NOMO-1 (cell line): Measurements from ENCODE around the gene LAMA1.

Source experiments
- DNase-seq, 2 experiments: peaks; one replicate each; lab custom pipeline; 2025; ENCODE audit not compliant: unreplicated experiment in 2 of 2; lab: John Stamatoyannopoulos, UW

The LAMA1 gene

DNA sequence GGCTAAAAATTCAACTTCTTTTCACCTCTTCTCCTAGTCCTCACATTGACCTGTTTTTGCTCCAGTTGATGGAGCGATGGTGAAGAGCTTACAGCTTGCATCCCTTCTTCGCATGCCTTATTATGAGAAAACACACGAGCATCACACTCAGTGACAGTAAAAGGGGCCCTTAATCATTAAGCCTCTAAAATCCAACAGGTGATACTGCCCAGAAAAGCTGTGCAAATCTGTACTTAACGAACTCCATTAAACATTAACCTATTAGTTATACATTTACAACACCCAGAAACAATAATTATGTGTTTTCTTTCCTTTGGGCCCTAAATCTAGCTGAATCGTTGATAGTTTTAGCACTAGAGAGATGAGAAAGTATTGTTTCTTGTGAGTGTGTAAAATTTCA lies 54.8 kb downstream of the LAMA1 start:
- DNase-seq = no peak

GRCh38 chr18:7062236-7062635 lies 55.4 kb downstream of the LAMA1 start:
- no peak for DNase-seq

DNA sequence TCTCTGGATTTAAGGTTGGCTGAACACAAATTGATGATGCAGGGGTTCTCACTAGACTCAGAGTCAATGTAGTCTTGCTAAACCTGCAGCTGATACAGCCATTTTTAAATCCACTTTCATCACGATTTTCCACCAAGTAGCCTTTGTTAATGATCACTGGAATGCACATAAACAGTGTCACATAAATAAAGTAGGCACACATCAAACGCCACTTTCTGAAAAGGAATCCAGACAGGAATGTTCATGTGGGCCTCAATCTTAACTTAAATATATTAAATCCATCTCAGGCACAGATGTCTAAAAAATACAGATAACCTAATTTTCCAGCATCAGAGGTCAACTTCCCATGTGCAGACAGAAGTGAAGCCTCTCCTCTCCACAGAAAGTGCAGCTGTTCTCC lies 58.3 kb downstream of the LAMA1 start:
- DNase-seq = no peak

- no peak for DNase-seq
These were observed 61.6 kb downstream of the LAMA1 start for GRCh38 chr18:7056026-7056425.

- DNase-seq = no peak
These were observed 67.6 kb downstream of the LAMA1 start for GRCh38 chr18:7049951-7050350.

DNA sequence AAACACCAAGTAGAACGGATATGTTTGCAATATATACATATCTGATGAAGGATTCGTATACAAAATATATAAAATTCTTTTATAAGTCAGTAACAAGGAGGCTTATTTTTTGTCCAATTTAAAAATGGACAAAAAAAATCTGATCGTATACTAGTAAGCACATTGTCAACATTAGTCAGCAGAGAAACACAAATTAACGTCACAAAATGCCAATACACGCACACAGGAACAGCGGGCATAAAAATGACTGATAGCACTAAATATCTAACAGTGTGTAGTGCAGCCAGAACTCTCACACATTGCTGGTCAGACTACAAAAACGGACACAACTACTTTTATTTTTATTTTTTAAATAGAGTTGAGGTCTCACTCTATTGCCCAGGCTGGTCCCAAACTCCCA lies 69.5 kb downstream of the LAMA1 start:
- no peak for DNase-seq

GRCh38 chr18:7047336-7047735 lies 70.3 kb downstream of the LAMA1 start:
- DNase-seq = no peak

GRCh38 chr18:7038330-7038851 lies 79.2 kb downstream of the LAMA1 start:
- DNase-seq = no peak

- DNase-seq = no peak
These were observed 80.1 kb downstream of the LAMA1 start for GRCh38 chr18:7037470-7037869.

- no peak for DNase-seq
These were observed 81.8 kb downstream of the LAMA1 start for GRCh38 chr18:7035807-7036206.

GRCh38 chr18:7034924-7035323 lies 82.7 kb downstream of the LAMA1 start:
- DNase-seq = no peak

DNA sequence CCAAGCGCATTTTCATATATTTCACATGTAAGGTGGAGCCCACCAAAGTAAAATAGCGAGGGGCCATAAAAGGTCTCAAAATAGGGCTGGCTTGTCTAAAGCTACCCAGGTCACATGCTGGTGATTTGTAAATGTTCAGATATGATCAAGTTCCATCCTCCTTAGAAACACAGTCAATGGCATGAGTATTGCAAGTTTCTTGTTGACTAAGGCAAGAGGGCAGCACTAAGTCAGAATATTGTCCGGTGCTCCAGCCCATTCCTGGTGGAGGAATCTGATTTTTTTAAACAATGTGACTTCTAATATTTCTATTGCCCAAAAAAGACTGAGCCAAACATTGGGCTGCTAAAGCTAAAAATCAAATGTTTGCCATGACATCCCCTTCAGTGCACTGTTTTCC lies 85.1 kb downstream of the LAMA1 start:
- DNase-seq = no peak

- no peak for DNase-seq
These were observed 89.0 kb downstream of the LAMA1 start for GRCh38 chr18:7028625-7029024.

DNA sequence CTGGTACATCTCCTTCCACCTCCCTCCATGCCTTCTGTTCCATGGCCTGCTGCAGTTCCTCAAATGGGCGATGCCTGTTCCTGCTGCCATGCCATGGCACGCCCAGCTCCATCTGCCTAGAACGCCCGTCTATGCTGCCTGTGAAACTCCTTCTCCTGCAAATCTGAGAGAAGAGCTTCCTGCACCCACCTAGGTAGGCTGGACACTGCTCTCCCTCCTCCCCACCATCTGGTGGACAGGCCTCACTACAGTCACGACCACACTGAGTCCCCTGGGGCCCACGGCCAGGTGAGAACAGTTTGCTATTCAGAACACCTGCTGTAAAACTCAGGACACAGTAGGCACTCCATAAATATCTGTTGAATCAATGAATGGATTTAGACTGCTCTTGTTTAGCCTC lies 92.4 kb downstream of the LAMA1 start:
- DNase-seq = no peak

DNA sequence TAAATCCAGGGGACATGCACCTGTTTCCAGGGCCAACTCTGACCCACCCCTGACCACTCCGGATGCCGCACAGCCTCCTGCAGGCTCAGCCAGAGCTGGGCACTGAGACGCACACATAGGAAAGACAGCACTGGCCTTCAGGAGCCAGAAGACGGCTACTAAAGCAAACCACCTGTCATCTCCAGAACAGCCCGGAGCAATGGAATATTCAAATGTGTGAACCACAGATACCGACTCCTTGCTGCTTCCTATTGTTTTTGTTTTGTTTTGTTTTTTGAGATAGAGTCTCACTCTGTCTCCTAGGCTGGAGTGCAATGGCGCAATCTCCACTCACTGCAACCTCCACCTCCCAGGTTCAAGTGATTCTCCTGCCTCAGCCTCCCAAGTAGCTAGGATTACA lies 94.0 kb downstream of the LAMA1 start:
- DNase-seq = no peak

DNA sequence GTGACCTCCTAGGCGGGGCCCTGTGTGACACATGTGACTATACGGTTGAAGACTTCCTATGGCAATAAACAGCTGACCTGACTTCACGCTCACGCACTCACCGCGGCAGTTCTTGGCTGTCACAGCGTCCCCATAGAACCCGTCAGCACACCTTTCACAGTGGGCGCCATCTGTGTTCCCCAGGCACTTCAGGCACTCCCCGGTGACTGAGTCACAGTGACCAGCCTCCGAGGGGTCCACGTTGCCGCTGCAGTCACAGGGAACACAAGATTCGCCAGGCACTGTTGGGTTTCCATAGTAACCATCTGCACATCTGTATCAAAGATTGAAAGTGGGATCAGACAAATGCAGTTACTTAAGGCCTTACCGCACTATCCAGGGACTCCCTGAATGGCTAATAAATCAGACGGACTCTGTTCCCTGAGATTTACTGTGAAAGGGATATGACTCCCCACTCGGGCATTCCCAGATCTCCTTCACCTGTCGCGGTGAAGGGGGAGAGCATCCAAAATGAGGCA lies 94.5 kb downstream of the LAMA1 start:
- no peak for DNase-seq

DNA sequence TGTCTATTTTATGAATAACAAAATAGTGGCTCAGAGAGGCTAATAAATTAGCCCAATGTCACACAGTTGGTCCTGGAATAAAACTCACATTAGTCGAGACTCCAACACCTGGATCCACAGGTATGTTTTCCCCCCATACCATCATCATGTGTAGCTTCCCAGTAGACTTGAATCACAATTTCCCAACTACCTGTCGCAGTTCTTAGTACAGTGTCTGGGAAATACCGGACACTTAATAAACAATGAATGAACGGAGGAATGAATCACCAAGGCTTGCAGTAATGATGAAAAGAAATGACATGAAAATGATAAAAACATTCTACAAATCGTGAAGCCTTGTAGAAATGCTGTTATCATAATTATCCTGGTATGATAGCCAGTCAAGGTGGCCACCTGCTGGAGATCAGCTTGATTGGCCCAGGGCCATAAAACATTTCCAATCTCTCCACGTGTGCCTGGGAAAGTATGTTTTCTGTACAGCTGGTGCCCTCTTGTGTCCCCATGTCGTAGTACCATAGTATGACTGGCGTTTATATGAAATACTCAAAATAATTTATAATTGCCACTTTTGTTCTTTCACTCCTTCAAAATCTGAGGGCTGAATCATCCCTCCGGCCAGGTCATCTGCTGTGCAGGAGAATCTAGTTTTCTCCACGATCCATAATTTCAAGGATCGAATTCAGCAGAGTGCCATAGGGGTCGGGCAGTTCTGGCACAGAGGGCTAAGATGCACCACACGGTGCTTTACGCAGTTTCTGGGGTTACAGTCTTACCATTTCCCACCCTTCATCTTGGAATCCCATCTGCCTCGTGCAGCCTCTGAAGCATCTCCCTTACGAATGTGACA lies 95.4 kb downstream of the LAMA1 start:
- DNase-seq = no peak

DNA sequence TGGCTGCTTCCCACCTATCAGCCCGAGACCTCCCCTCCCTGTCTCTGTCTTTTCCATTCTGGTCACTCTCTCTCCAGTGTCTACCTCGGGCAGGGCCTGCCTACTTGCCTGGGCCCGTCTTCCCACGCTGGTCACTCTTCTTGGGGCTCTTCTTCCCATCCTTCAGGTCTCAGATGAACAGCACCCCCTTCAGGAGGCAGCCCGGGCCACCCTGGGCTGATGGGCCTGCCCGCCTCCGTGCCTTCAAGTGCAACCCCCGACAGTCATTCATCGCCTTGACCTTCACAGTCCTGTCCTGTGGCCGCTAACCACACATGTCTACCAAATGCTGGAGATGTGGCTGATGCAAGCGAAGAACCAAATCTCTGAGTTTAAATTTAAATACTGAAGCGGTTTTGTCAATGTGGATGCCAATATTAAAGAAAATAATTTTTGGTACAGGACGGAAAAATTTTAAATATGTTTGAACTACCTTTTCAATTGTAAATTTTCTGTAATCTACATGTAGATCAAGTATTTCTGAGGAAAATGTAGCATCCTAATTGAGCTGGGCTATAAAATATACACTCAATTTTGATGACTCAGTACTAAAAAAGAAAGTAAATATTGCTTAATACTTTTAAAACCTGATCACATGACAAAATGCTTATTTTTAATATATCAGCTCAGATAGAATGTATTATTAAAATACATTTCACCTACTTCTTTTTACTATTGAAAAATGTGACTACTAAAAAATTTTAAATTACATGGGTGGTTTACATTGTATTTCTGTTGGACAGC lies 96.4 kb downstream of the LAMA1 start:
- DNase-seq = no peak

- DNase-seq = no peak
These were observed 100.6 kb downstream of the LAMA1 start for GRCh38 chr18:7017013-7017412.

DNA sequence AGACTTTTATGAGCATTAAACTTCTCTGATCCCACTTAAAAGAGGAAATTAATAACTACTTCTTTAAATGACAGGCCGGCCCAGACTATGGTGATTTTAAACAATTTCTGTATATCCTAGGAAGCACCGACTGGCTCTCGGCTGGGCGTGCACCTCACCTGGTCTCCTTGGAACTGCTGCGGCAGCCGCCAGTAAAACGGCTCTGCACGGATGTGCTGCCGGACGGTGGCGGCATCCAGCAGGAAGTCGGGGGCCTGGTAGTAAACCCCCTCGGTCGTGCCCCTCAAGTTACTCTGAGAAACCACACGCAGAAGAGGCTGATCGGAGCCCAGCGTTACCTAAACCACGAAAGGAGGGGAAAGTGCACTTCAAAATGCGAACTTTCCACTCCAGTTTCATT lies 106.5 kb downstream of the LAMA1 start:
- no peak for DNase-seq

DNA sequence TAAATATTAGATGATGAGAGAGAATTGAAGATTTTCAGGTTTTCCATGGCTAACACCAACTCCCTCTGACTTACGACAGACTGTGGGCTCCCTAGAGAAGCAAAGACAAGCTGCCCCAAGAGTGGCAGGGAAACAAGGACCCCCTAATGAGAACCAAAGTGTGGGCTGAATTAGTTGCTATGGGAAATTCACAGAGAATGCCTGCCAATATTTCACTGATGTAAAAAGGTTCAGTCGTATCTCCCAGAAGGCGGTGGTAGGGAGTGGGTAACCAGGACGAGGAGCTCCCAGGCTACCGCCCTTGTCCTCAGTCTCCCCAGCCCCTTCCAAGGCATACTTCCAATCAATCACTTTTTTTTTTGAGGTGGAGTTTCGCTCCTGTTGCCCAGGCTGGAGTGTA lies 113.6 kb downstream of the LAMA1 start:
- no peak for DNase-seq

GRCh38 chr18:7002107-7002506 lies 115.5 kb downstream of the LAMA1 start:
- DNase-seq = no peak
